H9 (cell line): ENCODE results near the gene DOCK2. TPM values are rescaled to one million over a fixed set of nuclear protein-coding genes. Genes with fewer than 3 reads are reported as not detected.

Experiments used
- DNase-seq: peaks from one replicate; pipeline ENCODE4 v3.0.0-alpha.2; 2017
- H2AFZ ChIP-seq: one replicate; pipeline ENCODE4 v1.6.1; 2013; ENCODE audit warnings: mild to moderate bottlenecking, low read length, control low read depth, moderate library complexity
- H2AK5ac ChIP-seq: 2 replicates; pipeline ENCODE4 v1.6.1; 2013; ENCODE audit warnings: low read length, control low read depth, mixed read lengths; ENCODE audit not compliant: insufficient read length
- H2BK120ac ChIP-seq: one replicate; pipeline ENCODE4 v1.6.1; 2013; ENCODE audit warnings: low read depth, mild to moderate bottlenecking, low read length, control low read depth, inconsistent platforms; ENCODE audit not compliant: poor library complexity, severe bottlenecking
- H2BK12ac ChIP-seq: 2 replicates; pipeline ENCODE4 v1.6.1; 2013; ENCODE audit warnings: low read length, control low read depth, mixed read lengths, low read depth; ENCODE audit not compliant: insufficient read length
- H2BK15ac ChIP-seq: 2 replicates; pipeline ENCODE4 v1.6.1; 2013; ENCODE audit warnings: low read depth, low read length, control low read depth
- H2BK20ac ChIP-seq: one replicate; pipeline ENCODE4 v1.6.1; 2013; ENCODE audit warnings: low read depth, mild to moderate bottlenecking, low read length, control low read depth, inconsistent platforms; ENCODE audit not compliant: poor library complexity, severe bottlenecking
- H2BK5ac ChIP-seq: 2 replicates; pipeline ENCODE4 v1.6.1; 2013; ENCODE audit warnings: low read length, control low read depth, mixed read lengths; ENCODE audit not compliant: insufficient read length
- H3K14ac ChIP-seq: 2 replicates; pipeline ENCODE4 v1.6.1; 2013; ENCODE audit warnings: low read length, control low read depth; ENCODE audit not compliant: insufficient read depth
- H3K18ac ChIP-seq: 2 replicates; pipeline ENCODE4 v1.6.1; 2013; ENCODE audit warnings: low read depth, mild to moderate bottlenecking, mixed read lengths, low read length, control low read depth; ENCODE audit not compliant: insufficient read length
- H3K23ac ChIP-seq: 2 replicates; pipeline ENCODE4 v1.6.1; 2013; ENCODE audit warnings: low read length, control low read depth, mixed read lengths, low read depth; ENCODE audit not compliant: insufficient read length
- H3K23me2 ChIP-seq: 2 replicates; pipeline ENCODE4 v1.6.1; 2013; ENCODE audit warnings: low read depth, mild to moderate bottlenecking, mixed read lengths, low read length, control low read depth; ENCODE audit not compliant: insufficient read length, poor library complexity, severe bottlenecking
- H3K27ac ChIP-seq: 2 replicates; pipeline ENCODE4 v1.5.1; 2013; ENCODE audit warnings: low read length, control low read depth, mixed read lengths, low read depth; ENCODE audit not compliant: insufficient read length
- H3K27me3 ChIP-seq: 2 replicates; pipeline ENCODE4 v1.6.1; 2013; ENCODE audit warnings: low read length, control low read depth, inconsistent platforms; ENCODE audit not compliant: insufficient read depth
- H3K4ac ChIP-seq: 2 replicates; pipeline ENCODE4 v1.6.1; 2013; ENCODE audit warnings: low read depth, mild to moderate bottlenecking, control low read depth, inconsistent platforms, low read length, moderate library complexity
- H3K4me1 ChIP-seq: 2 replicates; pipeline ENCODE4 v1.6.1; 2013; ENCODE audit warnings: low read length, control low read depth, inconsistent platforms; ENCODE audit not compliant: insufficient read depth
- H3K4me2 ChIP-seq: 2 replicates; pipeline ENCODE4 v1.6.1; 2013; ENCODE audit warnings: low read length, control low read depth, mixed read lengths; ENCODE audit not compliant: insufficient read length, insufficient read depth
- H3K56ac ChIP-seq: 2 replicates; pipeline ENCODE4 v1.6.1; 2013; ENCODE audit warnings: low read depth, mild to moderate bottlenecking, mixed read lengths, low read length, control low read depth; ENCODE audit not compliant: insufficient read length
- H3K79me1 ChIP-seq: 2 replicates; pipeline ENCODE4 v1.6.1; 2013; ENCODE audit warnings: low read depth, mild to moderate bottlenecking, moderate library complexity, low read length, control low read depth, inconsistent platforms; ENCODE audit not compliant: insufficient read depth, poor library complexity, severe bottlenecking
- H3K79me2 ChIP-seq: 2 replicates; pipeline ENCODE4 v1.6.1; 2013; ENCODE audit warnings: low read length, control low read depth, inconsistent platforms; ENCODE audit not compliant: insufficient read depth
- H3K9ac ChIP-seq: 2 replicates; pipeline ENCODE4 v1.6.1; 2013; ENCODE audit warnings: low read length, control low read depth, mixed read lengths; ENCODE audit not compliant: insufficient read length; ENCODE audit errors: extremely low read depth
- H3K9me3 ChIP-seq: one replicate; pipeline ENCODE4 v1.6.1; 2013; ENCODE audit warnings: low read depth, low read length, inconsistent platforms; ENCODE audit not compliant: control insufficient read depth
- H3T11ph ChIP-seq: one replicate; pipeline ENCODE4 v1.6.1; 2013; ENCODE audit warnings: mild to moderate bottlenecking, low read length, control low read depth, inconsistent platforms
- H4K20me1 ChIP-seq: one replicate; pipeline ENCODE4 v1.6.1; 2013; ENCODE audit not compliant: control insufficient read depth, insufficient read length, insufficient read depth
- H4K5ac ChIP-seq: 2 replicates; pipeline ENCODE4 v1.6.1; 2013; ENCODE audit warnings: low read depth, mild to moderate bottlenecking, mixed read lengths, low read length, control low read depth; ENCODE audit not compliant: insufficient read length
- H4K8ac ChIP-seq: replicated peaks from 2 replicates; pipeline ENCODE4 v1.6.1; 2013; ENCODE audit warnings: low read length, control low read depth, mixed read lengths, low read depth; ENCODE audit not compliant: insufficient read length
- H4K91ac ChIP-seq: 2 replicates; pipeline ENCODE4 v1.6.1; 2013; ENCODE audit warnings: low read depth, mild to moderate bottlenecking, moderate library complexity, mixed read lengths, low read length, control low read depth; ENCODE audit not compliant: insufficient read length
- H3K27ac Mint-ChIP-seq, 3 experiments: 2 replicates in 2 of 3; 3 replicates in 1 of 3; pipeline ENCODE4 v1.8.0; 2020 to 2021; ENCODE audit warnings: mixed read lengths in 3 of 3, mild to moderate bottlenecking in 1 of 3, moderate library complexity in 1 of 3
- H3K27me3 Mint-ChIP-seq: 2 replicates; pipeline ENCODE4 v1.8.0; 2021; ENCODE audit warnings: low read depth, mild to moderate bottlenecking, moderate library complexity, mixed read lengths
- H3K36me3 Mint-ChIP-seq, 3 experiments: 2 replicates in 2 of 3; 3 replicates in 1 of 3; pipeline ENCODE4 v1.8.0; 2020 to 2021; ENCODE audit warnings: low read depth in 3 of 3, mixed read lengths in 3 of 3; ENCODE audit not compliant: insufficient read depth in 1 of 3
- H3K4me1 Mint-ChIP-seq, 2 experiments: 2 replicates each; pipeline ENCODE4 v1.8.0; 2020; ENCODE audit warnings: mixed read lengths in 2 of 2
- H3K4me3 Mint-ChIP-seq, 2 experiments: 2 replicates in 1 of 2; 3 replicates in 1 of 2; pipeline ENCODE4 v1.8.0; 2020 to 2021; ENCODE audit warnings: mild to moderate bottlenecking in 2 of 2, mixed read lengths in 2 of 2, moderate library complexity in 1 of 2
- H3K9me3 Mint-ChIP-seq, 2 experiments: 2 replicates in 1 of 2; 3 replicates in 1 of 2; pipeline ENCODE4 v1.8.0; 2020; ENCODE audit warnings: mild to moderate bottlenecking in 2 of 2, mixed read lengths in 2 of 2, moderate library complexity in 1 of 2
- CTCF ChIP-seq: fragments of 200-600 bp; sonication (generic); conservative IDR thresholded peaks from 3 replicates; pipeline ENCODE4 v1.8.0; 2021; ENCODE audit warnings: antibody characterized with exemption, mild to moderate bottlenecking
- WGBS: extraction: QIAGEN DNeasy Blood & Tissue Kit; methylation state at CpG from one replicate; pipeline ENCODE4 v1.1.7; 2013; ENCODE audit warnings: missing lambda C conversion rate, low lambda C conversion rate, mixed read lengths; ENCODE audit not compliant: insufficient read length; ENCODE audit errors: extremely low coverage; 5-methylcytosine and 5-hydroxymethylcytosine counted together
- total RNA-seq: library from RNA; stranded (reverse); gene quantifications from 2 replicates; pipeline ENCODE4 v1.2.1, GENCODE V29; 2021

The DOCK2 gene
- total RNA-seq, 1 experiment from 2014 or later: 7.8 TPM

DNA sequence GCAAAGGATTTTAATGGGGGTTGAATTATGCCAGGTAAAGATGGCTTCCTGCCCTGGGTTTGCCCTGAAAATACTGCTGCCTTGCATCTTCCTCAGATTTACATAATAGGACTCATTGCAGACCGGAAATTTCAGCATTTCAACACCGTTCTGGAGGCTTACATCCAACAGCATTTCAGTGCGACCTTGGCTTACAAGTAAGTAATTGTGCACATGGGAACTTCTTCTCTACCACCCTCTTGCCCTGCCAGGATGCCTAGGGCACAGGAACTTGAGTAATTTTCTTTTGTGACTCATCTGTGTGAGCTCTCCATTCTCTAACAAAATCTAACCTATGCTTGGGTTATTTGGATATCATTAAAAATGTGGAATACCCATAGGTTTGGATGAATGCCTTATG, 80.2 kb downstream of the DOCK2 start:
- no peaks in the 10 kb centered on the region for H3K9me3 ChIP-seq
- no peaks in the 10 kb centered on the region for H3K79me2 ChIP-seq
- H3K4me3 Mint-ChIP-seq: no peak overlapping the region
- no peak overlapping the region for H2AK5ac ChIP-seq
- no peaks in the 10 kb centered on the region for H3K79me1 ChIP-seq
- no CpG with 5 or more reads among the region's 3 CpGs for WGBS
- no peak overlapping the region for H3K23ac ChIP-seq
- H2BK12ac ChIP-seq: no peak overlapping the region
- no peak overlapping the region for H3K14ac ChIP-seq
- no peak overlapping the region for H2BK15ac ChIP-seq
- H3K27ac Mint-ChIP-seq: no peak overlapping the region
- H3K4me2 ChIP-seq: no peak overlapping the region
- H3K27ac ChIP-seq: no peak overlapping the region
- TF ChIP-seq CTCF: no peak
- no peak overlapping the region for H3T11ph ChIP-seq
- no peak overlapping the region for H3K4ac ChIP-seq
- no peaks in the 10 kb centered on the region for H4K20me1 ChIP-seq
- H3K9me3 Mint-ChIP-seq: peaks cover 0 to 2% of the 10 kb centered on the region in 2 experiments; a peak in 2 of 5 replicates
- H3K9ac ChIP-seq: no peak overlapping the region
- peaks cover 1% of the 10 kb centered on the region; the same call in 1 of the 2 replicates for H3K27me3 Mint-ChIP-seq
- H4K91ac ChIP-seq: no peak overlapping the region
- no peaks in the 10 kb centered on the region for H3K4me1 ChIP-seq
- DNase-seq: no peak
- no peaks in the 10 kb centered on the region for H3K27me3 ChIP-seq
- H3K18ac ChIP-seq: no peak overlapping the region
- H2BK5ac ChIP-seq: no peak overlapping the region
- H2BK20ac ChIP-seq: no peak overlapping the region
- no peak overlapping the region for H2AFZ ChIP-seq
- peaks cover 0 to 4% of the 10 kb centered on the region in 2 experiments; a peak in 2 of 4 replicates for H3K4me1 Mint-ChIP-seq
- no peak overlapping the region for H3K56ac ChIP-seq
- peaks cover 0 to 7% (median 1%) of the 10 kb centered on the region in 3 experiments; a peak in 2 of 7 replicates for H3K36me3 Mint-ChIP-seq
- no peaks in the 10 kb centered on the region for H3K23me2 ChIP-seq
- no peak overlapping the region for H2BK120ac ChIP-seq
- no peak overlapping the region for H4K8ac ChIP-seq
- H4K5ac ChIP-seq: no peak overlapping the region
